ENCODE measurements around the gene SYNDIG1L. TPM values are rescaled to one million over a fixed set of nuclear protein-coding genes. Genes with fewer than 3 reads are reported as not detected.

SYNDIG1L gene
- total and polyA plus RNA-seq, 2 of the 13 experiments (the other 11 are each of a cell fraction or from before 2014, with no cell fraction given) = 0.04 TPM; not detected in 1

- no peak for TF ChIP-seq DMAP1 (CRISPR knock-in tag; IDR thresholded peaks at IDR 0.05)
These were observed 37.0 kb upstream of the SYNDIG1L start (continued) for GRCh38 chr14:74462993-74463392.

GRCh38 chr14:74459976-74460375 lies 34.0 kb upstream of the SYNDIG1L start:
- Histone ChIP-seq H3K79me2 (ENCODE audit: insufficient read depth, low read length) (no peaks in the 10 kb centered on the region), H3K27ac (ENCODE audit: extremely low read length, insufficient read depth, low read length) (no peak overlapping the region), H2AFZ (ENCODE audit: low read length) (no peak overlapping the region), H3K4me2 (ENCODE audit: low read depth, low read length) (no peak overlapping the region), H4K20me1 (ENCODE audit: insufficient read depth, low read length) (no peaks in the 10 kb centered on the region), H3K27me3 (ENCODE audit: control insufficient read depth in 1 of 2, insufficient read depth in 2 of 2, low read length in 2 of 2) (no peaks in the 10 kb centered on the region), H3K4me3 (replicated peaks in 1 of 3; ENCODE audit: insufficient read depth in 1 of 3, low read depth in 2 of 3, low read length in 3 of 3) (no peak overlapping the region), H3K36me3 (replicated peaks in 1 of 2; ENCODE audit: control insufficient read depth in 1 of 2, insufficient read depth in 2 of 2, low read length in 2 of 2) (no peaks in the 10 kb centered on the region), H3K9ac (ENCODE audit: insufficient read depth, low read depth, low read length) (no peak overlapping the region), H3K9me3 (ENCODE audit: low read length) (no peaks in the 10 kb centered on the region), H3K4me1 (ENCODE audit: insufficient read depth, low read length) (no peaks in the 10 kb centered on the region)
- in situ Hi-C loops (cut with HindIII; ENCODE audit: extremely low pct_ligation_motif_present, low pct_unique_long_range_greater_than_20kb) = no loop called here
- FAIRE-seq (no peak), DNase-seq (ENCODE audit: low spot score) (no peak), ATAC-seq (no peak; the same call in 2 of the 3 replicates)
- intact Hi-C loops (cut with micrococcal nuclease; ENCODE audit: unreplicated experiment) = no loop called here
- POLR2A ChIA-PET = no interaction called here
- TF ChIP-seq CREB1 (IDR thresholded peaks at IDR 0.05) (peak; percentile 13; the same call in 1 of the 2 replicates), CREB1 (CRISPR knock-in tag; IDR thresholded peaks at IDR 0.05) (no peak), ZFP62 (CRISPR knock-in tag; IDR thresholded peaks at IDR 0.05) (no peak), XRCC5 (optimal IDR thresholded peaks at IDR 0.05; ENCODE audit: low read length) (peak; percentile 7), SP5 (CRISPR knock-in tag; IDR thresholded peaks at IDR 0.05; ENCODE audit: borderline replicate concordance, low read depth) (no peak)
- WGBS (ENCODE audit: low lambda C conversion rate) = 46% methylated on average over 6 of the region's 6 CpGs
- BruUV-seq (replicated peaks) = no TSS peak
- CTCF ChIA-PET (ENCODE audit: low intra/inter-chr PET ratio, low total read pairs) = interaction anchor here (1.6 kb wide), 1 partner anchor 32 kb away, joined by 3 read pairs; no protein-coding TSS in a partner anchor

- BruUV-seq (replicated peaks) = no TSS peak
- peak; percentile 24 for DNase-seq (ENCODE audit: low spot score)
- CTCF ChIA-PET (ENCODE audit: low intra/inter-chr PET ratio, low total read pairs) = interaction anchor here (0.8 to 1.6 kb wide), 2 partner anchors 20 to 33 kb away, joined by 3 read pairs; no protein-coding TSS in a partner anchor
These were observed 33.4 kb upstream of the SYNDIG1L start for GRCh38 chr14:74459289-74459946.

More at GRCh38 chr14:74459289-74459946, 33.4 kb upstream of the SYNDIG1L start:
- no peak overlapping the region for H2AFZ ChIP-seq (ENCODE audit: low read length)
- H3K4me3 ChIP-seq (replicated peaks in 1 of 3; ENCODE audit: insufficient read depth in 1 of 3, low read depth in 2 of 3, low read length in 3 of 3) = no peak overlapping the region
- no peaks in the 10 kb centered on the region for H3K79me2 ChIP-seq (ENCODE audit: insufficient read depth, low read length)
- no peak overlapping the region for H3K9ac ChIP-seq (ENCODE audit: insufficient read depth, low read depth, low read length)
- FAIRE-seq (peak; percentile 62), ATAC-seq (peak; percentile 98)
- H3K36me3 ChIP-seq (replicated peaks in 1 of 2; ENCODE audit: control insufficient read depth in 1 of 2, insufficient read depth in 2 of 2, low read length in 2 of 2) = no peaks in the 10 kb centered on the region
- intact Hi-C loops (cut with micrococcal nuclease; ENCODE audit: unreplicated experiment) = no loop called here
- no peaks in the 10 kb centered on the region for H4K20me1 ChIP-seq (ENCODE audit: insufficient read depth, low read length)
- no peaks in the 10 kb centered on the region for H3K4me1 ChIP-seq (ENCODE audit: insufficient read depth, low read length)
- H3K27ac ChIP-seq (ENCODE audit: extremely low read length, insufficient read depth, low read length) = no peak overlapping the region
- TF ChIP-seq ZBTB44 (CRISPR knock-in tag; IDR thresholded peaks at IDR 0.05) (no peak), PLRG1 (conservative IDR thresholded peaks at IDR 0.05) (no peak), XRCC5 (optimal IDR thresholded peaks at IDR 0.05; ENCODE audit: low read length) (peak; percentile 42), CTCF (CRISPR knock-in tag; IDR thresholded peaks at IDR 0.05) (peak; percentile 62), STAG1 (CRISPR knock-in tag; IDR thresholded peaks at IDR 0.05) (peak; percentile 34), FOSL2 (CRISPR knock-in tag; IDR thresholded peaks at IDR 0.05) (peak; percentile 78)
- in situ Hi-C loops (cut with HindIII; ENCODE audit: extremely low pct_ligation_motif_present, low pct_unique_long_range_greater_than_20kb) = no loop called here
- H3K27me3 ChIP-seq (ENCODE audit: control insufficient read depth in 1 of 2, insufficient read depth in 2 of 2, low read length in 2 of 2) = no peaks in the 10 kb centered on the region
- POLR2A ChIA-PET = no interaction called here
- H3K4me2 ChIP-seq (ENCODE audit: low read depth, low read length) = no peak overlapping the region
- WGBS (ENCODE audit: low lambda C conversion rate) = 55% methylated on average over 8 of the region's 10 CpGs
- H3K9me3 ChIP-seq (ENCODE audit: low read length) = no peaks in the 10 kb centered on the region
